NCI-H510A treated with DMSO at 0.1 percent for 48 hours (cell line): ENCODE data around the gene LSP1.

Source experiments
- DNase-seq: peaks from one replicate; lab custom pipeline; 2025; lab: John Stamatoyannopoulos, UW

LSP1 gene

GRCh38 chr11:1890856-1891830, 38.3 kb downstream of the LSP1 start:
- no peak for DNase-seq

GRCh38 chr11:1891831-1892115, 38.9 kb downstream of the LSP1 start, which contains the start of gene PRR33:
Gene PRR33 (minus strand): TSS chr11:1891895. CDS start chr11:1890584, 1,311 bp downstream.
- DNase-seq = no peak

GRCh38 chr11:1892116-1892515, 39.2 kb downstream of the LSP1 start:
- DNase-seq = no peak

- DNase-seq = no peak
Observed at GRCh38 chr11:1892558-1892957, 39.7 kb downstream of the LSP1 start.

GRCh38 chr11:1893581-1894359, 40.9 kb downstream of the LSP1 start:
- no peak for DNase-seq

GRCh38 chr11:1894759-1895158, 41.9 kb downstream of the LSP1 start:
- no peak for DNase-seq

- DNase-seq = no peak
Observed at GRCh38 chr11:1896468-1896867, 43.6 kb downstream of the LSP1 start.

- DNase-seq = no peak
Observed at GRCh38 chr11:1896923-1897322, 44.0 kb downstream of the LSP1 start.

- DNase-seq = no peak
Observed at GRCh38 chr11:1899090-1899489, 46.2 kb downstream of the LSP1 start.

GRCh38 chr11:1899686-1900085, 46.8 kb downstream of the LSP1 start:
- no peak for DNase-seq

- DNase-seq = no peak
Observed at GRCh38 chr11:1906181-1906580, 53.3 kb downstream of the LSP1 start.

GRCh38 chr11:1906611-1907423, 53.9 kb downstream of the LSP1 start:
- no peak for DNase-seq

- DNase-seq = no peak
Observed at GRCh38 chr11:1908618-1909017, 55.7 kb downstream of the LSP1 start.

- no peak for DNase-seq
Observed at GRCh38 chr11:1909524-1909923, 56.6 kb downstream of the LSP1 start.

- DNase-seq = no peak
Observed at GRCh38 chr11:1912289-1912878, 59.5 kb downstream of the LSP1 start.

- DNase-seq = no peak
Observed at GRCh38 chr11:1913271-1914060, 60.6 kb downstream of the LSP1 start.

GRCh38 chr11:1915795-1916131, 62.9 kb downstream of the LSP1 start:
- no peak for DNase-seq

GRCh38 chr11:1916132-1916985, 63.5 kb downstream of the LSP1 start:
- DNase-seq = no peak

GRCh38 chr11:1916986-1917522, 64.2 kb downstream of the LSP1 start:
- no peak for DNase-seq
